MM.1S (cell line): ENCODE results near the gene SLC27A6.

Source experiments
- CTCF ChIP-seq: fragments of 300-600 bp; sonication (generic); IDR thresholded peaks from 2 replicates; pipeline ENCODE4 v1.5.1; 2016; ENCODE audit warnings: antibody characterized with exemption, low read length, mixed read lengths
- EZH2 ChIP-seq: fragments of 300-600 bp; sonication (generic); optimal IDR thresholded peaks from 2 replicates; pipeline ENCODE3; 2017; ENCODE audit warnings: low read depth, mild to moderate bottlenecking, antibody characterized with exemption, low read length, mixed read lengths
- EZH2phosphoT487 ChIP-seq: fragments of 300-600 bp; sonication (generic); IDR thresholded peaks from 2 replicates; pipeline ENCODE4 v1.6.1; 2018; ENCODE audit warnings: antibody characterized with exemption, low read length

- no peak for TF ChIP-seq CTCF
- no peak for TF ChIP-seq EZH2
- no peak for TF ChIP-seq EZH2phosphoT487
Observed at GRCh38 chr5:128919542-128919941, 45.7 kb upstream of the SLC27A6 start.
